ENCODE measurements around the gene BEND5. TPM values are rescaled to one million over a fixed set of nuclear protein-coding genes. Genes with fewer than 3 reads are reported as not detected.

The BEND5 gene
- total and polyA plus RNA-seq, 2 of the 13 experiments (the other 11 are each of a cell fraction or from before 2014, with no cell fraction given) = 0.11 TPM; not detected in 1

DNA sequence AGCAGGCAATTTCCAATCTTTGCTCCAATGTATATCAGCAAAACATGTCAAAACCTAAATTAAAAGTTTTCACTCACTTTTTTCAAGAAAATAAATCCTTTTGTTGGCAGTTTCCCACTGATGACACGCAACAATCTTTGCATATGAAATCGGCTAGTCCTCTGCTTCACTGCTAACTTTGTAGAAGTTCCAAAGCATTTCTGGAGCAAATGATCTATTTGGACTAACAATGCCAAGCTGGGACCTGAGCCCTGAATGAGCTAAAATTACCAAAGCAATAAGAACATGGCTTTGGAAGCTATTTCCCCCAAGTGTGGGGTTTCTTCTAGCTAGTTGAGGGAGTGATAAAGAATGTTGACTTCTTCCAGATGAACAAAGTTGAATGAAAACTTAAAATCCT, 5.1 kb downstream of the BEND5 start:
- FAIRE-seq (no peak), DNase-seq (ENCODE audit: low spot score) (no peak), ATAC-seq (no peak)
- no peak for TF ChIP-seq HES4 (CRISPR knock-in tag; IDR thresholded peaks at IDR 0.05; ENCODE audit: borderline replicate concordance)
- TF ChIP-seq BRF2 (CRISPR knock-in tag; IDR thresholded peaks at IDR 0.05) = no peak
- TF ChIP-seq, protein P1, sequence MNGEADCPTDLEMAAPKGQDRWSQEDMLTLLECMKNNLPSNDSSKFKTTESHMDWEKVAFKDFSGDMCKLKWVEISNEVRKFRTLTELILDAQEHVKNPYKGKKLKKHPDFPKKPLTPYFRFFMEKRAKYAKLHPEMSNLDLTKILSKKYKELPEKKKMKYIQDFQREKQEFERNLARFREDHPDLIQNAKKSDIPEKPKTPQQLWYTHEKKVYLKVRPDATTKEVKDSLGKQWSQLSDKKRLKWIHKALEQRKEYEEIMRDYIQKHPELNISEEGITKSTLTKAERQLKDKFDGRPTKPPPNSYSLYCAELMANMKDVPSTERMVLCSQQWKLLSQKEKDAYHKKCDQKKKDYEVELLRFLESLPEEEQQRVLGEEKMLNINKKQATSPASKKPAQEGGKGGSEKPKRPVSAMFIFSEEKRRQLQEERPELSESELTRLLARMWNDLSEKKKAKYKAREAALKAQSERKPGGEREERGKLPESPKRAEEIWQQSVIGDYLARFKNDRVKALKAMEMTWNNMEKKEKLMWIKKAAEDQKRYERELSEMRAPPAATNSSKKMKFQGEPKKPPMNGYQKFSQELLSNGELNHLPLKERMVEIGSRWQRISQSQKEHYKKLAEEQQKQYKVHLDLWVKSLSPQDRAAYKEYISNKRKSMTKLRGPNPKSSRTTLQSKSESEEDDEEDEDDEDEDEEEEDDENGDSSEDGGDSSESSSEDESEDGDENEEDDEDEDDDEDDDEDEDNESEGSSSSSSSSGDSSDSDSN (CRISPR knock-in tag; IDR thresholded peaks at IDR 0.05) = no peak
- TF ChIP-seq ZNF234 (CRISPR knock-in tag; conservative IDR thresholded peaks at IDR 0.05) = no peak
- no peak for TF ChIP-seq SCMH1 (CRISPR knock-in tag; IDR thresholded peaks at IDR 0.05; ENCODE audit: borderline replicate concordance)
- TF ChIP-seq, protein P2, sequence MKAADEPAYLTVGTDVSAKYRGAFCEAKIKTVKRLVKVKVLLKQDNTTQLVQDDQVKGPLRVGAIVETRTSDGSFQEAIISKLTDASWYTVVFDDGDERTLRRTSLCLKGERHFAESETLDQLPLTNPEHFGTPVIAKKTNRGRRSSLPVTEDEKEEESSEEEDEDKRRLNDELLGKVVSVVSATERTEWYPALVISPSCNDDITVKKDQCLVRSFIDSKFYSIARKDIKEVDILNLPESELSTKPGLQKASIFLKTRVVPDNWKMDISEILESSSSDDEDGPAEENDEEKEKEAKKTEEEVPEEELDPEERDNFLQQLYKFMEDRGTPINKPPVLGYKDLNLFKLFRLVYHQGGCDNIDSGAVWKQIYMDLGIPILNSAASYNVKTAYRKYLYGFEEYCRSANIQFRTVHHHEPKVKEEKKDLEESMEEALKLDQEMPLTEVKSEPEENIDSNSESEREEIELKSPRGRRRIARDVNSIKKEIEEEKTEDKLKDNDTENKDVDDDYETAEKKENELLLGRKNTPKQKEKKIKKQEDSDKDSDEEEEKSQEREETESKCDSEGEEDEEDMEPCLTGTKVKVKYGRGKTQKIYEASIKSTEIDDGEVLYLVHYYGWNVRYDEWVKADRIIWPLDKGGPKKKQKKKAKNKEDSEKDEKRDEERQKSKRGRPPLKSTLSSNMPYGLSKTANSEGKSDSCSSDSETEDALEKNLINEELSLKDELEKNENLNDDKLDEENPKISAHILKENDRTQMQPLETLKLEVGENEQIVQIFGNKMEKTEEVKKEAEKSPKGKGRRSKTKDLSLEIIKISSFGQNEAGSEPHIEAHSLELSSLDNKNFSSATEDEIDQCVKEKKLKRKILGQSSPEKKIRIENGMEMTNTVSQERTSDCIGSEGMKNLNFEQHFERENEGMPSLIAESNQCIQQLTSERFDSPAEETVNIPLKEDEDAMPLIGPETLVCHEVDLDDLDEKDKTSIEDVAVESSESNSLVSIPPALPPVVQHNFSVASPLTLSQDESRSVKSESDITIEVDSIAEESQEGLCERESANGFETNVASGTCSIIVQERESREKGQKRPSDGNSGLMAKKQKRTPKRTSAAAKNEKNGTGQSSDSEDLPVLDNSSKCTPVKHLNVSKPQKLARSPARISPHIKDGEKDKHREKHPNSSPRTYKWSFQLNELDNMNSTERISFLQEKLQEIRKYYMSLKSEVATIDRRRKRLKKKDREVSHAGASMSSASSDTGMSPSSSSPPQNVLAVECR (CRISPR knock-in tag; IDR thresholded peaks at IDR 0.05; ENCODE audit: borderline replicate concordance) = no peak
- TF ChIP-seq HNRNPK (IDR thresholded peaks at IDR 0.05; ENCODE audit: low read depth, low read length, poor library complexity, severe bottlenecking) = no peak
- TF ChIP-seq CC2D1A (CRISPR knock-in tag; IDR thresholded peaks at IDR 0.05) = no peak
- TF ChIP-seq ZNF558 (CRISPR knock-in tag; IDR thresholded peaks at IDR 0.05; ENCODE audit: borderline replicate concordance) = no peak
- no peak for TF ChIP-seq KLF9 (CRISPR knock-in tag; IDR thresholded peaks at IDR 0.05; ENCODE audit: low read depth)
- no peak for TF ChIP-seq HOXA7 (CRISPR knock-in tag; IDR thresholded peaks at IDR 0.05)
- CTCF ChIA-PET (ENCODE audit: low intra/inter-chr PET ratio, low total read pairs) = no interaction called here
- Histone ChIP-seq H3K27ac (ENCODE audit: extremely low read length, insufficient read depth, low read length) (no peak overlapping the region), H3K36me3 (replicated peaks in 1 of 2; ENCODE audit: control insufficient read depth in 1 of 2, insufficient read depth in 2 of 2, low read length in 2 of 2) (no peaks in the 10 kb centered on the region), H3K9ac (ENCODE audit: insufficient read depth, low read depth, low read length) (no peak overlapping the region), H3K4me3 (replicated peaks in 1 of 3; ENCODE audit: insufficient read depth in 1 of 3, low read depth in 2 of 3, low read length in 3 of 3) (no peak overlapping the region), H4K20me1 (ENCODE audit: insufficient read depth, low read length) (no peaks in the 10 kb centered on the region), H2AFZ (ENCODE audit: low read length) (no peak overlapping the region), H3K79me2 (ENCODE audit: insufficient read depth, low read length) (no peaks in the 10 kb centered on the region), H3K4me2 (ENCODE audit: low read depth, low read length) (no peak overlapping the region), H3K27me3 (ENCODE audit: control insufficient read depth in 1 of 2, insufficient read depth in 2 of 2, low read length in 2 of 2) (peaks cover 1 to 4% of the 10 kb centered on the region in 2 experiments; a peak in 3 of 5 replicates), H3K4me1 (ENCODE audit: insufficient read depth, low read length) (no peaks in the 10 kb centered on the region), H3K9me3 (ENCODE audit: low read length) (no peaks in the 10 kb centered on the region)
- POLR2A ChIA-PET = no interaction called here
- BruUV-seq (replicated peaks) = no TSS peak
- in situ Hi-C loops (cut with HindIII; ENCODE audit: extremely low pct_ligation_motif_present, low pct_unique_long_range_greater_than_20kb) (no loop called here), intact Hi-C loops (cut with micrococcal nuclease; ENCODE audit: unreplicated experiment) (no loop called here)
- WGBS (ENCODE audit: low lambda C conversion rate) = 72% methylated on average over 2 of the region's 2 CpGs

Measured in HepG2 (cell line).